Naive B cell (primary cell): Measurements from ENCODE around the gene RNASE11. TPM values are rescaled to one million over a fixed set of nuclear protein-coding genes. Genes with fewer than 3 reads are reported as not detected.

Source experiments
- ATAC-seq, 2 donors: fragments of 150-1000 bp; cut with Tn5 transposase; 2 replicates each; pipeline ENCODE4 v1.10.0; 2021; ENCODE audit warnings: low read depth in 2 of 2, mild to moderate bottlenecking in 2 of 2, moderate library complexity in 2 of 2
- DNase-seq: peaks from one replicate; pipeline ENCODE4 v3.0.0; 2022
- H3K27ac Mint-ChIP-seq, 6 donors: one replicate each; pipeline ENCODE4 v1.8.0; 2020 to 2022; ENCODE audit warnings: mild to moderate bottlenecking in 6 of 6, mixed read lengths in 6 of 6, moderate library complexity in 5 of 6, inconsistent platforms in 2 of 6
- H3K27me3 Mint-ChIP-seq, 3 donors: one replicate each; pipeline ENCODE4 v1.8.0; 2021 to 2022; ENCODE audit warnings: mixed read lengths in 3 of 3, mild to moderate bottlenecking in 1 of 3
- H3K36me3 Mint-ChIP-seq, 2 donors: one replicate each; pipeline ENCODE4 v1.8.0; 2020 to 2022; ENCODE audit warnings: mixed read lengths in 2 of 2, inconsistent platforms in 1 of 2, mild to moderate bottlenecking in 1 of 2
- H3K4me1 Mint-ChIP-seq, 3 donors: one replicate each; pipeline ENCODE4 v1.8.0; 2020 to 2022; ENCODE audit warnings: mixed read lengths in 3 of 3, inconsistent platforms in 1 of 3, mild to moderate bottlenecking in 1 of 3, moderate library complexity in 1 of 3
- H3K4me3 Mint-ChIP-seq, 8 donors: one replicate each; pipeline ENCODE4 v1.8.0; 2020 to 2022; ENCODE audit warnings: mild to moderate bottlenecking in 8 of 8, mixed read lengths in 8 of 8, moderate library complexity in 8 of 8, inconsistent platforms in 2 of 8
- H3K9me3 Mint-ChIP-seq, 7 donors: one replicate each; pipeline ENCODE4 v1.8.0; 2020 to 2022; ENCODE audit warnings: mixed read lengths in 7 of 7, mild to moderate bottlenecking in 5 of 7, inconsistent platforms in 2 of 7, moderate library complexity in 1 of 7
- polyA plus RNA-seq, 6 donors: library from polyadenylated mRNA; unstranded; fragments of 300-500 nt; fragmentation: Illumina TruSeq; gene quantifications; one replicate each; pipeline ENCODE4 v1.2.3, GENCODE V29; 2021; ENCODE audit warnings: low read depth in 6 of 6

Gene RNASE11
- not detected for polyA plus RNA-seq

DNA sequence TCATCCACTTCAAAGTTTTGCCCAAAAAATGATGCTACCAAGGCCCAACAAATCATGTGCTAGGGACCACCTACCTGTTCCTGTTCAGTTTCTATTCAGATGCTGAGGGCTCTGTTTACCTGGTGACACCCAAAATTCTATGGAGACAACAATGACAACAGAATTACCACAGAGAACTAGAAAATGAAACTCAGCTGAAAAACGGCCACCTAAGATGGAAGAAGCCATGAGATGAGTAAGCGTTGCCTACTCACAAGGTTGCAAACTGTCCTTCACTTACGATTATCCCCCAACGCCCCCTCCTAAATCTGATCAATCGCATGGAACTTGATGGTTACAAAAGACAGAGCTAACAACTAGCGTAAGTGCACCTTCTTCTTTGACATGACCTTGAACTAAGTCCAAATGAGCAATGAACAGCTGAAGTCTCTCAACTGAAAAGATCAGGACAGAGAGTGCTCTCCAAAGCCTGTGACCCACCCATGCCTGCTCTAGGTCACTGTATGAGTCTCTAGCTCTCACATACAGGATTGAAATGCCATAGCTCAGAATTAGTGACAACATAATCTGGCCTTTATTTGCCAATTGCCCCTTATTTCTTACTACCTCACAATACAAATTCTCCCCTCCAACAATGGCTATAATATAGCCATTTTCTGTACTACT lies at the start of gene RNASE11:
Gene RNASE11 (minus strand): TSS at position 513 of the 666 bp plus-strand sequence.
- H3K9me3 Mint-ChIP-seq = peaks cover 2 to 18% (median 5%) of the 10 kb centered on the region in 7 donors
- H3K4me3 Mint-ChIP-seq = no peak within 1 kb of the TSS
- no peaks in the 10 kb centered on the region for H3K4me1 Mint-ChIP-seq
- peaks cover 27 to 54% (median 28%) of the 10 kb centered on the region in 3 donors for H3K27me3 Mint-ChIP-seq
- H3K27ac Mint-ChIP-seq = peak within 1 kb of the TSS in 2 of 6 donors; percentile 38
- H3K36me3 Mint-ChIP-seq = peaks cover 0 to 13% of the 10 kb centered on the region in 2 donors
- ATAC-seq (no peak), DNase-seq (no peak)

DNA sequence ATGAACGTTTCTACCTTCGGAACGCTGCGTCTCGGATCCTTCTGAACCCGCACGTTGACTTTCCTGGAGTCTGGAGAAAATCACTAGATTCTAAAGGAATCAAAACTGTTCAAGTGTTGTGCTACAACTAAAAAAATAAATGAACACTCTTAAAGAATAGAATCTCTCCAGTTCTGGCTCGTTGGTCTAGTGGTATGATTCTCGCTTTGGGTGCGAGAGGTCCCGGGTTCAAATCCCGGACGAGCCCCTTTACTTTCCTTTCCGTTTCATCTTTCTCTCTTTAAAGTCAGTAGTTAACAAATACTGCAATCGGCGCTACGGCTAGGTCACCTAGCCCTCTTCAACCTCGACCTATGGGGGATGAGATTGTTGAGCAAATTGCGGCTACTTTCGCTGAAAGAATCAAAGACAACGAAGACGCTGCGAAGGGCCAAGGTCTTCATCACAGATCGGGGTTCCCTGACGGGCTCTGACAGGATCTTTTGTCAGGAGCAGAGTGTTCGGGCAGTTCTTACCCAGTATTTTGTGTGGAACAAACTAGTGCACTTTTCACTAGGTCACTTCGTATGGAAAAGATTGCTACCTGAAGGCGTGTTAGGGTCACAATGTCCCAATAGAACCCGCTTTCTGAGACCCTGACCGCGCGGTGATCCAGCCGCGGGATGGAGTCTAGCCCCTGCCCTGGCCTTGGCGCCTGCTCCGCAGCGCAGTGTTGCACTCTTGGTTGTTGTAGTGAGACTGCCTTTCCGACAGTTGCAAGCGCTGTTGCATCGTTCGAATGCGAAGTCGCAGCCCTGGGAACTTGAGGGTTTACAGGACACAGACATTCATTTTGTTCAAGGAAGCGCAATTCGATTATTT lies 45.3 kb upstream of the RNASE11 start:
- Mint-ChIP-seq H3K27ac (peak overlapping the region; percentile 55 to 97 (median 92)), H3K4me3 (peak overlapping the region; percentile 50 to 92 (median 84)), H3K27me3 (peaks cover 0 to 70% (median 54%) of the 10 kb centered on the region in 3 donors), H3K4me1 (peaks cover 32 to 53% (median 40%) of the 10 kb centered on the region in 3 donors), H3K9me3 (peaks cover 0 to 15% (median 5%) of the 10 kb centered on the region in 7 donors), H3K36me3 (no peaks in the 10 kb centered on the region)
- DNase-seq (peak; percentile 55), ATAC-seq (peak; percentile 29 to 59)

DNA sequence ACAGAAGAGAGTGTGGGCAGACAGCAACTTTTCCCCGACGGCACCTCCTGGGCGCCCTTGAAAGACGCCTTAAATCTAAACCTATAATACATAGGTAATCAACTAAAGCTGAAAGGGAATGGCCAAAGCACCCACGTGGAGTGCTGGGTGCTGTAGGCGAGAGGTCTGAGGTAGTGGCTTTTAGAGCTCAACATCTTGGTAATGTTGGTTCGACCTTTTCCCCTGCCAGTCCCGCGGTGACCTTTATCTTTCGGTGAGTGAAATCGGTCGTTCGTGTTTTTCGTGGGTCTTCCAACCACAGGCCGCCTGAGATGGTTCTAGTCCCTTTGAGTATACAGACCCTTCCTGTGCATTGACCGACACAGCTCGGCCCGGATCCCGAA lies 44.6 kb upstream of the RNASE11 start:
- peak overlapping the region; percentile 50 to 92 (median 84) for H3K4me3 Mint-ChIP-seq
- H3K9me3 Mint-ChIP-seq = peaks cover 0 to 15% (median 5%) of the 10 kb centered on the region in 7 donors
- ATAC-seq = peak; percentile 8 to 15
- H3K27me3 Mint-ChIP-seq = peaks cover 0 to 76% (median 57%) of the 10 kb centered on the region in 3 donors
- H3K36me3 Mint-ChIP-seq = no peaks in the 10 kb centered on the region
- H3K4me1 Mint-ChIP-seq = peaks cover 37 to 56% (median 43%) of the 10 kb centered on the region in 3 donors
- H3K27ac Mint-ChIP-seq = peak overlapping the region in 4 of 6 donors; percentile 90 to 97 (median 96)
- no peak for DNase-seq

DNA sequence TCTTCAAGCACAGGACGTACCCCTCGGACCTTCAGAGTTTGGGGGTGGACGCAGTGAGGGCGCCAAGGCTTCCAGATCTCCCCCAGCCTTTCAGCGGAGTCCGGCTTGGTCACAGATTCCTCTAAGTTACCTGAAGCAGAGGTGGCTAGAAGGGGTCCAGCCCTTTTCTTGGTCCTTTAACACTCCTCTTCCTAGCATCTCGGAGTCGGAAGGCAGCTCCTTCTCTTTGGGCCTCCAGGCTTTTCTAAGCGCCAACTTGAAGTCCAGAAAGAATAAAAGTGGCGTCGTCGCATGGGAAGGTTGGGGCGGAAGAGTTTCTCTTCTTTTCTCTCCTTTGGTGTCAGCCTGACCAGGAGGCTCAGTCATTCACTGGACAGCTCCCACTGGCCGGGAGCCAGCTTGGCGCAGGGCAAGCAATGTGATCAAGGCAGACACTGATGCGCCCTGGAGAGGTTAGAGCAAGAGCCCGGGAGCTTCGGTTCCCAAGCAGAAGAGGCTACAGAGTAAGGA lies 44.1 kb upstream of the RNASE11 start:
- H3K27ac Mint-ChIP-seq = peak overlapping the region in 4 of 6 donors; percentile 61 to 95 (median 80)
- no peak for DNase-seq

DNA sequence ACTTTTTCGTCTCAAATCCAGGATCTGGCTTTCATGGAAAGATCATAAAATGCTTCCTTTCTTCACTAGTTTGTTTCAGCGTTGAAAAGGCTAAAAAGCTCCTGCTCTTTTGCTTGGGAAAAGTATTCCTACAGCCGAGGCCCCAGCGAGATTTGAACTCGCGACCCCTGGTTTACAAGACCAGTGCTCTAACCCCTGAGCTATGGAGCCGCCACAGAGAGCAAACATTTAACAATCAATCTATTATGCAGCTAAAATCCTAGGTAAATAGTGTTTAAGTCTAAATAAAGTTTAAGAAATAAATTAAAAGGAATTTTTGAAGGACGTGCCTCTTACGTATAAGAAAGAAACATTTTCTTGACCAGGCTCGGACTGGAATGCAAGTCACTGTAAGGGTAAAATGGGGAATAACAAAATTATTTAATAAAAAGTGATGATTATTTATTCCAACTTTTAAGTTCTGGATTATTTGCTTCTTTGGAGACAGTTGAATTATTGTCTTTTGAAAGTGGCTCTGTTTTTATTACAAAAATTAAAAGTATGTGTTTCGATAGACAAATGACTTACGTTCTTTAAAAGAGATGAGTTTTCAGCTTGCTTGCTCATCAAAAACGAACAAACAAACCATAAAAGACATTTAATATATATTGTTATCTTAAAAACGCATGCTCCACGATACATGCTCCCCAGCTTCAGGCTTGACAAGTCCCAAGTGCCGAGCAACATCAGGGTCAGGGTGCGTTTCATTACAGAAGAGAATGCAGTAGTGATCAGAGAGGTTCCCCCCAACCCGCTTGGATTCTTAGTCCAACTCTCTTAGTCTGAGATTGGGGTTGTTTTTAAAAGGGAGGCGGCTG lies 43.5 kb upstream of the RNASE11 start:
- Mint-ChIP-seq H3K27ac (peak overlapping the region in 4 of 6 donors; percentile 49 to 95 (median 76)), H3K27me3 (peaks cover 0 to 82% (median 52%) of the 10 kb centered on the region in 3 donors), H3K4me3 (peak overlapping the region; percentile 66 to 92 (median 87)), H3K36me3 (no peaks in the 10 kb centered on the region), H3K4me1 (peaks cover 42 to 59% (median 43%) of the 10 kb centered on the region in 3 donors), H3K9me3 (peaks cover 0 to 15% (median 5%) of the 10 kb centered on the region in 7 donors)
- DNase-seq = peak; percentile 42
- peak; percentile 24 to 31 for ATAC-seq

More for the DNA sequence above, 44.1 kb upstream of the RNASE11 start:
- peak overlapping the region; percentile 66 to 92 (median 84) for H3K4me3 Mint-ChIP-seq
- H3K4me1 Mint-ChIP-seq = peaks cover 40 to 57% (median 43%) of the 10 kb centered on the region in 3 donors
- H3K9me3 Mint-ChIP-seq = peaks cover 0 to 15% (median 5%) of the 10 kb centered on the region in 7 donors
- no peak for ATAC-seq
- H3K36me3 Mint-ChIP-seq = no peaks in the 10 kb centered on the region
- peaks cover 0 to 81% (median 58%) of the 10 kb centered on the region in 3 donors for H3K27me3 Mint-ChIP-seq

DNA sequence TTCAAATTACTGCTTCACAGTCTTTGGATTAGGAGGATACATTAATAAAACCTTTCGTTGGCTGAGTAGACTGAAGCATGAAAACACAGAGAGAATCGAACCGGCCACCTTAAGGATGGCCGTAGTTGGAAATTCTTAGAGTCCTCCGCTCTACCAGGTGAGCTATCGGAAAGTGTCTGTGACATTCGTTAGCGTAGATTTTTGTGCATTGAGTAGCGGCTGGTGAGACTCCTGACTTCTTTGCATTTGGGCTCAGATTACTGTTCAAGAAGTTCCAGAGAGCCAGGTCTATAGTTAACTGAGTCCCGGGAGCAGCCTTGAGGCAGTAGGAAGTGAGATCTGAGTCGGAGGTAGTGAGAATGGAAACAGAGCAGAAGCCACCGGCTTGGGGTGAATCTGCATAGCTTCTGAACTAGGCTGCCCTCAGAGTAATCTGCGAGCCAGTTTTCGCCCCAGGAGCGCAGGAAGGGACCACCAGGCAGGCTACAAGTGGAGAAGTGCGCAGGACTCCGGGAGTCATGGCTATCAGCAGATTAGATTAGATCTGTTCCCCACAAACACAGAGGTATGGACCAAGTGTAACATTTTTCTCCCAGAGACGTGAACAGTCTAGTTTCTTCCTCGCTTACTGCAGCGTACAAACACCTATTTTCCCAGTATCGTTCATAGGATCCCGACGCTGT lies 42.7 kb upstream of the RNASE11 start:
- DNase-seq (peak; percentile 28), ATAC-seq (peak; percentile 27 to 52)
- H3K4me1 Mint-ChIP-seq = peaks cover 47 to 66% (median 50%) of the 10 kb centered on the region in 3 donors
- H3K4me3 Mint-ChIP-seq = peak overlapping the region; percentile 54 to 92 (median 86)
- H3K27me3 Mint-ChIP-seq = peaks cover 0 to 82% (median 47%) of the 10 kb centered on the region in 3 donors
- H3K36me3 Mint-ChIP-seq = no peaks in the 10 kb centered on the region
- peak overlapping the region in 5 of 6 donors; percentile 57 to 93 (median 68) for H3K27ac Mint-ChIP-seq
- H3K9me3 Mint-ChIP-seq = peaks cover 0 to 15% (median 5%) of the 10 kb centered on the region in 7 donors

DNA sequence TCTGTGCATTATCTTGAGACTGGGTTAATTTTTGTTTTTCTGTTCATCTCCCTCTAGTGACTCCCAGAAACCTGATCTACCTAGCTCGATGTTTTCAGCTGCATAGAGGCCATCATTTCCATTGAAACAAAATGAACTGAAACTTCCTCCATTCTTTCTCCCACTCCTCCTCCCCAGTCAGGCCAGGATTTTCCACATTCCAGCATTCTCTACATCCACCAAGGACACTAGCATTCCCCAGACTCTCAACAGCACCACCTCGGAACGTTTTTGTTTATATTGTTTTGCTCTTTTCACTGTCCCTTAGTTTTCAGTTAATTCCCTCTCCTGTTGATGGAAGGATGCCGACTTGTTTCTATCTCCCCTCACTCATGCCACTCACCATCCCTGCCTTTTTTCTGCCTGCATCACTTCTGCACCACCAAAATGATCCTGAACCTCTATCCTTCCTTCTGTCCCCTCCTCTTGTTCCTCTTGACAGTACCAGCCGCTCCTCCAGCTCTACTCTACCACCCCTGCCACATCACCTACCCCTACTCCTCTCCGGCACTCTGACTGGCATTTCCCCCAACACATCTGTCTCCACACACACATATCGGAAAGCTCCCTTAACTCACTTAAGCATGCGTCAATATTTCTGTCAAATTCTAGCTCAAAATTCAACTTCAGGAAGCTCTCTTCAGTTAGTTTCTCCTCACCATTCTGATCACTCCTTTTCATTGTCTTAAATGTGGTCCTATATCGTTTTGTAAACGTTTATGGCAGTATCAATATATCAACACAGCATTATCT lies 40.5 kb upstream of the RNASE11 start:
- Mint-ChIP-seq H3K4me1 (peaks cover 63 to 77% (median 65%) of the 10 kb centered on the region in 3 donors), H3K36me3 (no peaks in the 10 kb centered on the region), H3K27ac (peak overlapping the region in 3 of 6 donors; percentile 2 to 64 (median 45)), H3K9me3 (peaks cover 0 to 15% (median 0%) of the 10 kb centered on the region in 7 donors), H3K27me3 (peaks cover 0 to 77% (median 55%) of the 10 kb centered on the region in 3 donors), H3K4me3 (peak overlapping the region in 2 of 8 donors; percentile 2 to 16)
- no peak for DNase-seq
- no peak for ATAC-seq

DNA sequence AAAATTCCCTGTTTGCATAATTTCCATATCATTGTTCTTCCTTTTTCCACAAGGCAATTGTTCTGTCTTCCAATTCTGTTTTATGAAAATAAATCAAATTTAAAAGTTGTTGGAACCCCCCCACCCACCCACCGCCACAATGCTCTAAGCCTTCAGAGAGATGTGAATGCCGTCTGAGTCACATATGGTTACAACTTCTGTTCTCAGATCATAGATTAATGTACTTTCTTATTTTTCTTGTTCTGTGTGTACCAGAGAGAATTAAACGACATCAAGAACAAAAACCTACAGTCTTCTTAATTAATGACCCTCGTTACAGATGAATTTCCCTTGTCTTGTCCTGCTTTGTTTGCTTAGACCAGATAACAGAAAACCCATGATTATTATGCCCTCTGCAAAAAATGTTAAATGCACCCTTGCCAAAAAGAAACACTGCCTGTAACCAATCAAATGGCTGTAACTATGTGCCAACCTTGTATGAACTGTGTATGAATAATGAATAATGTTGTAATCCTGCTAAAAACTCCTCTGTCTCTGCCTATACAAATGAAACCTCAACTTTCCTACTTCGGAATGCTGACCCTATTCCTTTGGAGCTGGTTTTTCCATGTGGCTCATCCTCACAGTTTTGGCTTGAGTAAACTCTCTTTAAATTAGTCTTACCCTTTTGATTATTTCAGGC lies 39.7 kb upstream of the RNASE11 start:
- Mint-ChIP-seq H3K4me3 (peak overlapping the region in 3 of 8 donors; percentile 28 to 92 (median 75)), H3K27me3 (peaks cover 3 to 77% (median 50%) of the 10 kb centered on the region in 3 donors), H3K9me3 (peaks cover 0 to 10% (median 0%) of the 10 kb centered on the region in 7 donors), H3K27ac (peak overlapping the region in 1 of 6 donors; percentile 20), H3K36me3 (no peaks in the 10 kb centered on the region), H3K4me1 (peaks cover 63 to 77% (median 66%) of the 10 kb centered on the region in 3 donors)
- no peak for ATAC-seq
- DNase-seq = no peak

DNA sequence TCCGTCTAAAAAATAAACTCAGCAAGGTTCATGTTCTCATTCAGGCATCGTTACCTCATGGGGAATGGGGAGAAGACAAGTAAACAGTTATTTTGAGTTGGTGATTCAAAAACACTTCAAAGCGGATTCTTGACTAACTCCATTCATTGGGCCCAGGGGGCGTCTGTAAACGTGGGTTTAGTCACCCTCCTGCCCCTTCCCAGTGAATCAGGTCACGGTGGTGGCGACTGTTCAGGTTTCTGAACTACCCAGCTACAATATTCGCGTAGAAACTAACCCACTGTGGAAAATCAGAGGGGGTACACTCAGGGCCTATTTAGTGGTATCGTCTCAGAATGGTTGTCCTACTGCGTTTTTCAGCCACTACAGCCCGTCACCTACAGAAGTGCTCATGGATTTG lies 38.5 kb upstream of the RNASE11 start:
- H3K9me3 Mint-ChIP-seq = peaks cover 0 to 10% (median 0%) of the 10 kb centered on the region in 7 donors
- peaks cover 5 to 79% (median 55%) of the 10 kb centered on the region in 3 donors for H3K27me3 Mint-ChIP-seq
- DNase-seq = peak; percentile 7
- peaks cover 63 to 74% (median 63%) of the 10 kb centered on the region in 3 donors for H3K4me1 Mint-ChIP-seq
- peak overlapping the region in 5 of 6 donors; percentile 39 to 99 (median 90) for H3K27ac Mint-ChIP-seq
- H3K36me3 Mint-ChIP-seq = no peaks in the 10 kb centered on the region
- peak overlapping the region; percentile 28 to 93 (median 89) for H3K4me3 Mint-ChIP-seq
- ATAC-seq = no peak

DNA sequence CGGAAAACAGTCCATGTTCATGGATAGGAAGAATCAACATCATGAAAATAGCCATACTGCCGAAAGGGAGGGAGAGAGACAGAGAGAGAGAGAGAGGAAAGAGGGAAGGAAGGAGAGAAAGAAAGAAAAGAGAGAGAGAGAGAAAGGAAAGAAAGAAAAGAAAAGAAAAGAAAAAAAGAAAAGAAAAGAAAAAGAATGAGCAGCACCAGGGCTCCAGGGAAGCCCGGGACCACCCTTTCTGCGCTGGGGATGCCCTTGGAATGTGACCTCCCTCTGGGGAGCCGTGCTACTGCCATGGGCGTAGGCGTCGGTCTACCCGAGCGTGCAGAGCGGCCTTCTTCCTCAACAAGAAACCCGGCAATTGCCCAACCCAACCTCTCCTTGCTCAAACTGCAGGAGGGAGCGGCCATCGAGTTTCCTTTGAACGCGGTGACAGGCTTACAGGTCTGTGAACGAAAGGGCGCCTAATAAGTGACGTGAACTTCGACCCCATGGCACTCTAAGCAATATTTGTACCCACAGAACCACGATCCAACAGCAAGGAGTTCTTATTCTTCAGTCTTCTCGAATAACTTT lies 36.8 kb upstream of the RNASE11 start:
- H3K27ac Mint-ChIP-seq = peak overlapping the region in 5 of 6 donors; percentile 95 to 99 (median 98)
- peak; percentile 58 for DNase-seq
- peaks cover 5 to 70% (median 55%) of the 10 kb centered on the region in 3 donors for H3K27me3 Mint-ChIP-seq
- peak; percentile 66 to 82 for ATAC-seq
- H3K4me1 Mint-ChIP-seq = peaks cover 53 to 63% (median 54%) of the 10 kb centered on the region in 3 donors
- H3K4me3 Mint-ChIP-seq = peak overlapping the region; percentile 66 to 94 (median 91)
- no peaks in the 10 kb centered on the region for H3K36me3 Mint-ChIP-seq
- peaks cover 0 to 5% (median 0%) of the 10 kb centered on the region in 7 donors for H3K9me3 Mint-ChIP-seq
